Brain microvascular endothelial cell (primary cell): ENCODE measurements around the gene ARHGAP6.

Source experiments
- DNase-seq: peaks from one replicate; pipeline ENCODE4 v3.0.0-alpha.2; 2020
- H3K27ac ChIP-seq: fragments of 250-450 bp; sonication (Bioruptor Pico); 2 replicates; pipeline ENCODE4 v1.5.1; 2020; ENCODE audit warnings: mild to moderate bottlenecking, moderate library complexity
- H3K27me3 ChIP-seq: fragments of 250-450 bp; sonication (Bioruptor Pico); replicated peaks from 2 replicates; pipeline ENCODE4 v1.5.1; 2020; ENCODE audit warnings: mild to moderate bottlenecking
- H3K36me3 ChIP-seq: fragments of 250-450 bp; sonication (Bioruptor Pico); replicated peaks from 2 replicates; pipeline ENCODE4 v1.5.1; 2020; ENCODE audit warnings: mild to moderate bottlenecking
- H3K4me3 ChIP-seq: 2 replicates; pipeline ENCODE4 v1.5.1; 2011; ENCODE audit warnings: low read depth, mild to moderate bottlenecking, control low read depth, low read length, moderate library complexity
- CTCF ChIP-seq: IDR thresholded peaks from 2 replicates; pipeline ENCODE4 v1.5.1; 2011; ENCODE audit warnings: low read depth, mild to moderate bottlenecking, moderate library complexity, low read length, control low read depth, inconsistent platforms; ENCODE audit errors: missing control alignments
- in situ Hi-C: cut with HindIII; loops from 2 replicates; pipeline ENCODE4 v1.10.0; 2017; ENCODE audit warnings: low sequenced_read_pairs, low pct_ligation_motif_present

ARHGAP6 gene

GRCh38 chrX:11290416-11291102, 375.2 kb downstream of the ARHGAP6 start:
- no peak for DNase-seq
- no peak for TF ChIP-seq CTCF
- no peaks in the 10 kb centered on the region for H3K27me3 ChIP-seq
- in situ Hi-C loops = no loop called here
- H3K27ac ChIP-seq = no peak overlapping the region
- no peak overlapping the region for H3K4me3 ChIP-seq
- H3K36me3 ChIP-seq = no peaks in the 10 kb centered on the region

- Histone ChIP-seq H3K4me3 (no peak overlapping the region), H3K27me3 (no peaks in the 10 kb centered on the region), H3K36me3 (no peaks in the 10 kb centered on the region), H3K27ac (no peak overlapping the region)
- no peak for DNase-seq
- TF ChIP-seq CTCF = no peak
- in situ Hi-C loops = no loop called here
Measured at GRCh38 chrX:11287505-11287904, 378.2 kb downstream of the ARHGAP6 start.

- in situ Hi-C loops = no loop called here
- TF ChIP-seq CTCF = no peak
- no peak for DNase-seq
- H3K27me3 ChIP-seq = no peaks in the 10 kb centered on the region
- H3K4me3 ChIP-seq = no peak overlapping the region
- H3K36me3 ChIP-seq = no peaks in the 10 kb centered on the region
- H3K27ac ChIP-seq = no peak overlapping the region
Measured at GRCh38 chrX:11285651-11286050, 380.1 kb downstream of the ARHGAP6 start.

GRCh38 chrX:11282043-11282442, 383.7 kb downstream of the ARHGAP6 start:
- no peak for TF ChIP-seq CTCF
- in situ Hi-C loops = no loop called here

GRCh38 chrX:11273544-11273943, 392.2 kb downstream of the ARHGAP6 start:
- no peak for DNase-seq
- TF ChIP-seq CTCF = no peak
- Histone ChIP-seq H3K27me3 (no peaks in the 10 kb centered on the region), H3K27ac (no peak overlapping the region), H3K4me3 (no peak overlapping the region), H3K36me3 (no peaks in the 10 kb centered on the region)
- in situ Hi-C loops = no loop called here

More at GRCh38 chrX:11282043-11282442, 383.7 kb downstream of the ARHGAP6 start:
- Histone ChIP-seq H3K4me3 (no peak overlapping the region), H3K36me3 (no peaks in the 10 kb centered on the region), H3K27me3 (no peaks in the 10 kb centered on the region), H3K27ac (no peak overlapping the region)
- no peak for DNase-seq

GRCh38 chrX:11272863-11273262, 392.9 kb downstream of the ARHGAP6 start:
- in situ Hi-C loops = no loop called here
- Histone ChIP-seq H3K27ac (no peak overlapping the region), H3K27me3 (no peaks in the 10 kb centered on the region), H3K4me3 (no peak overlapping the region), H3K36me3 (no peaks in the 10 kb centered on the region)
- DNase-seq = no peak
- no peak for TF ChIP-seq CTCF
